GM21717 (cell line): ENCODE data around the gene JAK1.
A peak's percentile ranks its signal among the peaks of the same experiment; 100 is the strongest.

Source experiments
- ATAC-seq: cut with Tn5 transposase; IDR thresholded peaks from one replicate; pipeline ENCODE4 v1.9.1; 2021; ENCODE audit warnings: mild to moderate bottlenecking, moderate library complexity; ENCODE audit not compliant: unreplicated experiment

Gene JAK1

GRCh38 chr1:64873576-64873975 is 92.8 kb downstream of the JAK1 start:
- ATAC-seq, result no peak

DNA sequence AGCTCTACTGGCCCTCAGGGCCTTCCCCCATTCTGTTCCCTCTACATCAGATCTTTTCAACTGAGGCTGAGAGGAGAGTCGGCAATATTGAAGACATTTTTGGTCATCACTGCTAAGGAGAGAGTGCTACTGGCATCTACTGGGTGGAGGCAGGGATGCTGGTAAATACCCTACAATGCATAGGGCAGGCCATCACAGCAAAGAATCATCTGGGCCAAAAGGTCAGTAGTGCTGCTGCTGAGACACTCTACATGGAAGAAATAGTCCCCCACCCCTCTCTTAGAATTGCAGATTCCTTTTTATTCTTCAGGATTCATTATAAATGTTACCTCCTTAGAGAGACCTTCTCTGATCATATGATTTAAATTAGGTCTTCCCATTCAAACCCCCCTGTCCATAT is 94.3 kb downstream of the JAK1 start:
- ATAC-seq, result no peak

- ATAC-seq, result no peak
Observed at GRCh38 chr1:64871256-64871655, 95.1 kb downstream of the JAK1 start.

DNA sequence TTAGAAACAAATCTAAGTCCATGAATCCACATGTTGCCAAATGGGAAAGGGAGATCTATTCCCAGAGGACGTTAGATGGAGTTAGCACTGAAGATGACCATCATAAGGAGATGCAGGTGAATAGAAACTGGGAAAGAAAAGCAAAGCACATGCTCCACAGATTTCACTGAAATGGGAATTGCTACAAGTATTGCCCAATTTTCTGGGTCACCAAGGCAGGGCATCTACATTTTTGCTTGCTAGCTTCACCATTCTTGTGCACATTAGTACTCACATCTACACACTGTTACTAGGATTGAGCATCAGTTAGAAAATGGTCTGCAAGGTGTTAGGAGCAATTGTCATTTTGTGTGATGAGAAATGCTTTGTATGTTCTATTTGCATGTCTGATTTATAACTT is 99.1 kb downstream of the JAK1 start:
- ATAC-seq, result no peak

GRCh38 chr1:64866689-64867088 is 99.7 kb downstream of the JAK1 start:
- ATAC-seq, result no peak

DNA sequence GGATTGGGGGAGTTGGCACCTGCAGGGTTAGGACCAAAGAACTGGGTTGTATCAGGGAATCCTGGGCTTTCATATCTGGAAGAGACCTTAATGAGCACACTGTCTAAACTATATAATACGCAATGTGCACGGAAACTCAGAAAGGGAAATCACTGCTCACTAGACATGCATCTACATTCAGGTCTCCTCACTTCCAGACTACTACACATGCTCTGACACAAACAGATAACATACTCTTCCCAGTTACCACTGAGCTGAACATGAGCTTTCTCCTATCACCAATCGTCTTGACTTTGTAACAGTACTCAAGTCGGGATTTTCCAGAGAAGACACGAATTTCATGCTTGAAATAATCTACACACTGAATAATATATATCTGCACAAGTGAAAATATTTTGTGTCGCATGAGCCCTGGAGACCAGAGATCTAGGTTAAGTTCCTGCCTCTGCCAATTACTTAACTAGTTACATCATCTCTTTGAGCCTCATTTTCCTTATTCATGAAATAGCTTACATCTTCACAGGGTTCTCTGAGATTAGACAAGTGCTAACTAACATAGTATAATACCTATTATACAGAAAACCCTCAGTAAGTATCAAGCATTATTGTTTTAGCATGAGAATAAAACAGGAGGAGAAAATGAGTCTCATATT is 101.1 kb downstream of the JAK1 start:
- ATAC-seq, result no peak

DNA sequence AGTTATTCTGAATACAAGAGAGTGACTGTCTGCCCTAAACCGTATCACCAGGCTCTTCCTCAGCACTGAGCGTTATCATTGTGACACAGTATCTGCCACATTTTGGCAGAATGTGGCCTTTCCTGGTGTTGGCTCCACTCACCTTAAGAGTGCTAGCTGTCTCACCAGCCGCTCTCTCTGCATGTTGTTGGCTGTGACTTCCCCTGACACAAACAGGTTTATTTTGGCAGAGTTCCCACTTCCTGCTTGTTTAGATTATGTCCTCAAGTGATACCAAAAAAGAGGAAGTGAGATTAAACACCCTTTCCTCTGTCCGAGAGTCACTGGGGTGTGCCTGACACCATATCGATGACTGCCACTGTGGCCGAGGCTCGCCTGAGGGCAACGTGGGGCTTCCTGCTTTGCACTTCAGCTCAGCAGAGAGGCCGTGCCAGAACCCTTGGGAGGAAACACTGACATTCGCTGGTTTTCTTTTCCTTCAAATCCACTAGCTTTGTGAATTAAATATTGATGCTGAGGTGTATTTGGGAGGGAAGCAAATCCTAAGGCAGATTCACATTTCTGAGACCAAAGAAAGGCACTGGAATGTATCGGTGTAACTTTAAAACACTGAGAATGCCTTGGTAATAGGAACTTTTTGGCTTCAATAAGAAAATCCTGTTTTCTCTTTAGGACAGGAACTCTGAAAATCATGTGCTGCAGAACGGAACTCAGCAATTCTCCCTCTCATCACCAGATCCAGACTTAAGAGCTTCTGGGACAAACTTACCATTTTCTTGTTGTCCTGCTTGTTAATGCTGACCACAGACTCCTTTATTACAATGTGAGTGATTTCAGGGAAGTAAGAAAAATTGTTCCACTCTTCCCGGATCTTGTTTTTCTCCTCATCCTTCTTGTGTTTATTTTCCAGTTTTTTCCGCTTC is 102.1 kb downstream of the JAK1 start:
- peak; percentile 100 for ATAC-seq

DNA sequence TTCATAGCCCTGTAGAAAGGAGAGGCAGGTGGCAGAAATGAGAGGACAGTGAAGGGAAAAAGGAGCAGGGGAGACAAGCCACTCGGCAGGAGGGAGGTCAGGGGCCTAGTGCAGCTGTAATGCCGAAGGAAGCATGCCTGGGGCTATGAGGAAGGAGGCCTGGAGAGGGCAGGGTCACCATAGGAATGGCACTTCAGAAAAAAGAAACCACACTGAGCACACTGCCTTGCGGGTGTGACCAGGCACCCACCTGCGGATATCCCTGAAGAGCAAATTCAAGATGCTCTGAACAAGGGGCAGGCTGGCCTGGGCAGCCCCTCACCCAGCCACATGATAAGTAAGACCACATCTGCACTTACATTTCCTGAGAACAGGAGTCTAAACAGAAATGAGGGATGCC is 104.7 kb downstream of the JAK1 start:
- ATAC-seq, result no peak

DNA sequence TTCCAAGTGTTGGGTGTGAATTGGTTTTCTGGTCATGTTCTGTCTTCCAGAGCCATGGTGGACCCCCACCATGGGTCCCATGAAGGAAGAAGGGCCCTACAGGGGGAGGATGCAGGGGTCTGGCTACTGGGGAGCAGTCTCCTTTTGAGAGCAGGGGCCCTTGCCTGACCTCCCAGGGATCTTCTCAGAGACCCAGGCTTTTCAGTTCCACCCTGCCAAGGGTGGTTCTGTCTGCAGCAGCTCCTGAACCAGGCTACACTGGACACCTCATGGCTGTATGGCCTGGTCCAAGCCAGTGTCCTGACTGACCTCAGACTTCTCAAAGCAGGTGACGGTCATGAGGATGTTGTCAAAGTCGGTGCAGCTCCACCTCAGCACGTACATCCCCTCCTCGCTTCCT is 109.0 kb downstream of the JAK1 start:
- no peak for ATAC-seq

- no peak for ATAC-seq
Observed at GRCh38 chr1:64856553-64856952, 109.8 kb downstream of the JAK1 start.

DNA sequence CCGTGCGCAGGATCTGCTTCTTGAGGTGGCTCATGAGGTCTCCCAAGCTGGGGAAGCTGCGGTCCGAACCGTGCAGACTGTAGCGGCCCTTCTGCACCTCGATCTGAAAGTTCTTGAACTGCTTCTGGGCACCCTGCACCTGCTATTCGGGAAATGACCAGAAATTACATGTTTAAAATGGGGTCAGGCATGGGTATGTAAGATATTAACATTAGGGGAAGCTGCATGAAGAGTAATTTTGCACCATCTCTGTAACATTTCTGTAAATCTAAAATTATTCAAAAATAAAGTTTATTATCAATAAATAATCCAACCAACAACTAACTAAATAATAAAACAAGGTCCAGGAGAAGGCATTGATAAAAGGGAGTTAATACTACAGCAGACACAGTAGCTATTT is 110.8 kb downstream of the JAK1 start:
- ATAC-seq, result no peak

DNA sequence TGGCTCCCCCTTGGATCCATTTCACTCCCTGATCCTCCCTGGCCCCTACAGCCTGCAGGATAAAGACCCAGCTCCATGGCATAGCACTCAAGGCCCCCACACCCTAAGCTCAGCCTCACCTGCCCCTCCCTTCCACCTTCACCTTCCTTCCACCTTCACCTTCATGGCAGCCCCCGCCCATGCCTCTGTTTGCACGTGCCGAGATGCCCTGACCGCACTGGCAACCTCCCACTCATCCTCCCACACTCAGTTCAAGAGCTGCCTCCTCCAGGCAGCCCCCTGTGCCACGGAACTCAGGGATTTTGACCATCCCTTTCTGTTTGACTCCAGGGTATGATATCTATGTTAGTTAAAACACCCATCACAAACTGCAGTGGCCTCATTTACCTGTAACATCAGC is 111.7 kb downstream of the JAK1 start:
- ATAC-seq, result no peak

- ATAC-seq, result no peak
Observed at GRCh38 chr1:64851664-64852063, 114.7 kb downstream of the JAK1 start.

DNA sequence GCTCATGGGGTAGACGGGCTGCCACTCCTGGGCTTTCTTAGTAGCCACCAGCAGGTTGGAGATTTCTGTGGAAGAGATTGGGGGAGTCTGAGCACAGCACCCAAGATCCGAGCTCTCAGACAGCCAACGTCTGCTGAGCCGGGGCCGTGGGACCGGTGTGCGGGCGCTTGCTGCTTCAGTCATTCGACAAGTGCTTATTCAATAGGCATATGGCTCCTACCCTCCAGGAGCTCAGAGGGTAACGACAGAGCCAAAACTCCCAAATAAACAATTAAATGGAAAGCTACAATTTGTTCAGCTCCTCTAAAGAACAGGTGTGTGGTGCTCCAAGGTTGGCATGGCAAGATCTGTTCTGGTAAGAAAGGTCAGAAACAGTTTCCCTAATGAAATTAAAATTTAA is 115.5 kb downstream of the JAK1 start:
- no peak for ATAC-seq

- ATAC-seq, result no peak
Observed at GRCh38 chr1:64849942-64850341, 116.4 kb downstream of the JAK1 start.

DNA sequence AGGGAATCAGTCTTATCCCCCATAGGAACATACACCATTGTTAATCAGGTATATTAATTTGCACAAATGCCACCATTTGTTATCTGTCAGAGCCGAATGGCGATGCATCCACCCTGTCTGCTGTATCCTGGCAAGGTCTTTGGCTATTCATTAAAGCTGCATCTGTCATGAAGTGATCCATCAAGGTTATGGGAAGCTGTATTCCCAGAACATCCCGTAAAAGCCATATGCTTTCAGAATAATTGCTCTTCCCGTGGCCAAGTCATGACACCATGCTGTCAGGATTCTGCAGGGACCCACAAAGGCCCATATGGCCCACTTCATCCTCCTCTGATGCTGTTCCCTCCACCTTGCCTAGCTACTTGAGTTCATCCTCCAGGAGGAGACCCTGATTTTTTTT is 117.5 kb downstream of the JAK1 start:
- ATAC-seq, result no peak

DNA sequence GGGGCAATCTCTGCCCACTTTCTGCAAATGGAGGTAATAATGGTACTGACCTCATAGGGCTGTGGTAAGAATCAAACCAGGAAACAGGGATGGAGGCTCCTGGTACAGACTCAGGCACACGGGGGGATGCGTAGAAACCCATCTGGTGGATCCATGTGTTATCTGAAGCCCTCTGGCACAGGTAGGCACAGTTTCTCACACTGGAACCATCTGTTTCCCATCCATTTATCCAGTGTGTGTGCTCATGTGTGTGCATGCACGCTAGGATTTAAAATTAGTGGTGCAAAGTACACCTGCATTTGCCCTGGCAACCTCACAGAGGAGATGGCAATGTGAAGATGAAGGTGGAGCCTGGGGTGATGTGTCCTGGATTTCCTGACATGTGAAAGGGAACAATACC is 118.2 kb downstream of the JAK1 start:
- ATAC-seq, result no peak

GRCh38 chr1:64847666-64848065 is 118.7 kb downstream of the JAK1 start:
- no peak for ATAC-seq

DNA sequence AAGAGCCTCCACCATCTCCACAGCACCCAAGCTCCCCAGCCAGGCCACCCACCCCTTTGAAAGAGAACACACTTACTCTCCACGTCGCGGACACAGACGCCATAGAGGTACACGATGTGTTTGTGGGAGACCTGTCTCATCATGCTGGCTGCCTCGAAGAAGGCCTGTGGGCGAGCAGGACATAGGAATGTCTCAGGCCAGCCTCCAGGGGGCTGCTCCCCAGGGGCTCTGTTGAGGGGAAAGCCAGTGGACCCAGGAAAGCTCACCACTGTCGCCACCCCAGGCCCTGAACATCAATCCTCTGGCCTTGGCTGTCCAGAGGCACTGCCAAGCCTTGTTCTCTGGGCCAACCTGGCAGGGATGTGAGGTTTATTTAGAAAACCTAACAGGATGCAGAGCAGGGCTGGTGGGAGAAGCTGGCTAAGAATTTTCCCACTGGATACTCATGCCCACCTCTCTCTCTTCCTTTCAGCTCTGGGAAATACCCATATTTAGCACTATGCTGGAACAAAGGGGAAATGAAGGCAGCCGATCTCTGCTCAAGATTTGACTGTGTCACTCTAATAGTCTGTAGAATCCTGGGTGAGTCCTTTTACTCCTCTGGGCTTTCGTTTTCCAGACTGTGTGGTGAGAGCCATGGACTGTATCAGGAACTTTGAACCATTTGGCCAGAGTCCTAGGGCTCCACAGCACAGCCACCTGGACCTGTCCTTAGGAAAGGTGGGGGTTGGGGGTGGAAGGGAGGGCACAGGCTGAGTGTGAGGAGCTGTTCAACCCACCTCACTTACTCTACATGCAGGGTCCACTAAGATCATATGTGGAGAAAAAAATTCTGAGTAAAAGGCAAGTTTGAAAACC is 119.5 kb downstream of the JAK1 start:
- ATAC-seq, result no peak

DNA sequence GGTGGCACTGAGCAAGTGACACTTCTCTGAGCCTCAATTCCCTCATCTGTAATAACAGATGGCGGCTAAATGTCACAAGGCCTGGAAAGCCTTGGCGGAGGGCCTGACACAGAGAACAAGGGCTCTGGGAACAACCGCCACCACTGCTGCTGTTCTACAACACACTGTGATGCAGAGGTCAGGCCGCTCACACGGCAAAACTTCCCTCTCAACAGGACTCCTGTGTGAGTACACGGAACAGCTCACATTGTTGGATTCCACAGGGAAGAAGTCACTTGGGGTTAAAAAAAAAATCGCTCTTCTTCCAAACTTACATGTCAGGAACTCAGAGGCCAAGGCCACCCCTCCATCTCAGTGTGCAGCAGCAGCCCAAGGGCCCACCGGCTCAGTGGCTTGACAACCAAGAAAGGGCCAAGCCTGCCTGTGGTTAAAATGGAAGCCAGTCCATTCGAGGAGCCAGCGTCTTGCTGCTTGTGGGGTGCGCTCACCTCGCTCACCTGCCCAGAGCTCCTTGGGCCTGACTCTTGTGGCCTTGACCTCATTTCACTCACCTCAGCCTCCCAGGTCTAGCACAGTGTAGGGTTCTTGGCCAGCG is 120.4 kb downstream of the JAK1 start:
- ATAC-seq, result no peak

DNA sequence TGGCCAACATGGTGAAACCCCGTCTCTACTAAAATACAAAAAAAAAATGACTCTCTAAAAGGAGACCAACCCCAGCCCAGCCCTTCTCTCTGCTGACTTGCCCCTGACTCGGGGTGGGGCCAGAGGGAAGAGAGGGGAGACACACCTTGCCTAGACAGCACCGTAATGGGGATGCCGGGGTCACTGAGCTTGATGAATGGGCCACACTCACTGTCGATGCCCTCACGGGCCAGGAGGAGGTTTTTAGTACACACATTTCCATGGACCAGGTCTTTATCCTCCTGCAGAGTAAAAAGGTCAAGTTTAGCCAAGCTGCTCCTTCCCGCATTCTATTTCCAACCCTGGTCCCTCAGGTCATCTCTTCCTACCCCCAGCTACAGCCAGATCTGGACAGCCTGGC is 121.7 kb downstream of the JAK1 start:
- no peak for ATAC-seq
